Renal cortical epithelial cell (primary cell): ENCODE data around the gene MAGI2. TPM values are rescaled to one million over a fixed set of nuclear protein-coding genes. Genes with fewer than 3 reads are reported as not detected.
A peak's percentile ranks its signal among the peaks of the same experiment; 100 is the strongest.

ENCODE experiments used
- DNase-seq: peaks from one replicate; pipeline ENCODE4 v3.0.0-alpha.2; 2011; ENCODE audit warnings: low read depth
- total RNA-seq: library from RNA; depleted of rRNA; stranded (reverse); fragments of >200 nt; gene quantifications from 2 replicates; pipeline ENCODE4 v1.2.3, GENCODE V29; 2014

Gene MAGI2
- total RNA-seq, 1 donor from 2014 or later, result 2.9 TPM

- DNase-seq, result no peak
These were observed 194.6 kb downstream of the MAGI2 start for GRCh38 chr7:79258826-79259225.

DNA sequence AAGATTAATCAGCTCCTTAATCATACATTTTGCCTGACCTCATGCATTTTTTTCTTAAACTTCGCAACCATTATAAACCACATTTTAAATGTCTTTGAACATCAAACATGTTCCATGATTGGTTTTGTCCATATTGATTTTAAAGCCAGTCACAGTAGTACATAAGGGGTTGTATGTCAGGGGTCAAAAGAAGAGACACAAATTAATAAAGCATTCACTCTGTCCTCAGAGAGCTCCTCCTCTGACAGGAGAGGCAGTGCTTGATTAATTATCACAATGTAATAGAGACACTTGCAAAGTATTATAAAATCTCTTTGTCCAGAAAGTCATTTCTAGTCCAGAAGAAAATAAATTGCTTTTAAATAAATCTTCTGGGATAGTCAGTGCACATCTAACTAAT lies 195.5 kb downstream of the MAGI2 start:
- DNase-seq, result no peak

DNA sequence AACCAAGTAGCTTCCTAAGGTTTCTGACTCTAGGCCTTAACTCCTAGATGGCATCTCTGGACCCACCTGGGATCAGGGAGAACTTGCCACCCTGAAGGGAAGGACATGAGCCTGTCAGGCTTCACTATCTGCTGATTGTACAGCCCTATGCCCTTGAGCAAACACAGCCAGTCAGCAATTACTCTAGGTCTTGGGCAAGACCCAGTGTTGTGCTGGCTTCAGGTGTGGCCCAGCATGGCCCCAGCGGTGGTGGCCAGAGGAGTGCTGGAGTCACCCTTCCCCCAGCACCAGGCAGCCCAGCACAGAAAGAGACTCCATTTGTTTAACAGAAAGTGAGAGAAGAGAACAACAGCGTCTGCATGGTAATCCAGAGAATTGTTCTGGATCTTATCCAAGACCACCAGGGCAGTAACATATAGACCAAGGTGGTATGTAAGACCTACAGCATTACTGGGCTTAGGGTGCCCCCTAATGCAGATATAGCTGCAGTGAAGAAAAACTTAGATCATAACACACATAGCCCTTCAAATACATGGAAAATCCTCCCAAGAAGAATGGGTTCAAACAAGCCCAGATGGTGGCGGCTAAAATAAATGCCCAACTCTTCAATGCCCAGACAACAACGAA lies 207.7 kb downstream of the MAGI2 start:
- DNase-seq, result no peak

DNA sequence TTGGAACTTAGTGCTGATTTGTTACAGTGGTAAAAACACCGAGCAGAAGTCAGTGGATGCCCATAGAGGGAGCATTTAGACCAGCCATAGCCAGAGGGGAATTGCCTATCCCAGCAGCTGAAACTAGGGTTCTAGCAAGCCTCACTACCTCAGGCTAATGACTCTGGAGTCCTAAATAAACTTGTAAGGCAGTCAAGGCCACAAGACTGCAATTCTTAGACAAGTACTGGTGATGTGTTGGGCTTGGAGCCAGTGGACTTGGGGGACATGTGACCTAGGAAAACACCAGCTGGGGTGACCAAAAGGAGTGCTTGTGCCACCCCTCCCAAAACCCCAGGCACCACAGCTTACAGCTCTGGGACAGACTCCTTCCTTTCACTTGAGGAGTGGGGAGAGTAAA lies 209.0 kb downstream of the MAGI2 start:
- DNase-seq, result no peak

DNA sequence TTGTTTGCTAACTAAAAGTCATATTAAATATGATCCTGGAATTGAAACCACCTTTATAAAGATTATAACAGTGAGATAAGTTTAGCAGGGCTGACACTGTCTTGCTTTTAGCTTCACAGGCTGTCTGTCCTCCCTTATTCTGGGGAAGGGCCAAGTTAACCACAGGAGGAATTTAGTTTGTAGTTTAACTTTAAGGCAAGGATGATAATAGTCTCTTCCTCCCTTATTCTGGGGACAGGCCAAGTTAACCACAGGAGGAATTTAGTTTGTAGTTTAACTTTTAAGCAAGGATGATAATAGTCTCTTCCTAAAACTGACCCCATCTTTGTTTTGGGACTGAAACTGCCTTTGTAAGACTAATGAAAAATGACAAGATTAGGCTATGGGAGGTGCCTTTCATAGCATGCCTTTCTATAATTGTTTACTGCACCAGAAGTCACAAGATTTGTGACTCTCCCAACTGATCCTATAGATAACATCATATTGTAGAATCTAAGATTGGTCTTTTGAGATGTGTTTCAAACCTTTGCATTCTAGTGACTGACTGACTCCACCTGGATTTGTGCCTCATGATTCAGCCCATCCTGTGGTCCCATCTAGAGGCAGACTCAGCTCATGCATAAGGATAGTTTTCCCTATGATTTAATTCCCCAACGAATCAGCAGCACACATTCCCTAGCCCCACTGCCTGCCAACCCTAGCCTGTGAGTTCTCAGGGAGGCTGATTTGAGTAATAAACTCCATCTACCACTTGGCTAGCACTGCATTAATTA lies 212.0 kb downstream of the MAGI2 start:
- DNase-seq, result peak; percentile 79

- no peak for DNase-seq
These were observed 213.1 kb downstream of the MAGI2 start for GRCh38 chr7:79240413-79240812.

DNA sequence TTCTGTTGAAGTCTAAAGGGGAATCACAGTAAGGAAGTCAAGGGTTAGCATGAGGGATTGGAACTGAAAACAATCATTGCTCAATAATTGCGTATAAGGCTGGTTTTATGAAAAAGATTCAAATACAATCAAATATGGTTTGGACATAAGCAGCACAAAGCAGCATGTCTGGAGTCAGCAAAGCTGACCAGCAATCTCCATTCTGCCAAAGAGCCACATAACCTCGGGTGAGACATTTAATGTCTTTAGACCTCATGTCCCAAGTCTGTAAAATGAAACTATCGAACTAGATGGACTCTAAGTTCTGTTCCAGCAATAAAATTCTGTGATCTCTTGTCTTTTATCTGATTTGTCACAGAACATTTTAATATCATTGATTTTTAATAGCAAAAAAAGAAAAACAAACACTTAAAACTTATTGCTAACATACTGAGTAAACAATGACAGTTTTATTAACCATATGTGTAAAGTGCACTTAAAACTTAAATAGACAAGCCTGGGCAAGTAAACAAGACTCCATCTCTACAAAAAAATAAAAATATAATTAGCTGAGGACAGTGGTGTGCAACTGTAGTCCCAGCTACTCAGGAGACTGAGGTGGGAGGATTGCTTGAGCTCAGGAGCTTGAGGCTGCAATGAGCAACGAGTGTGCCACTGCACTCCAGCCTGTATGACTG lies 217.0 kb downstream of the MAGI2 start:
- no peak for DNase-seq

DNA sequence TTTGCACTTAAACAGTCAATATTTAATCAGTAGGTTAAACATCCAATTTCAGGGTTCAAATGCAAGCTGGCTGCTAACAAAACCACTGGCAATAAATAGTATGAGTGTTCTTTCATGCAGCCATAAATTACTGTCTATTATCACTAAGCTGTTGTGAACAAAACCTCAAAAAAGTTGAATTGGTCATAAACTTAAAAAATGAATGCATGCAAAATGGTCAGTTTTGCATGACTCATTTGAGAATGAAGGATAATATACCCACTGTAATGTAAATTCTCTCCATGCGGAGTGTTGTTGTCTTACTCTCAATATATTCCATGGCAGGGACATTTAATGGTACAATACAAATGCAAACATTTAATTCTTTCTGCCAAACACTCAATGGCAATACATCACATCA lies 226.4 kb downstream of the MAGI2 start:
- no peak for DNase-seq

GRCh38 chr7:79221211-79221610 lies 232.3 kb downstream of the MAGI2 start:
- DNase-seq, result no peak

- no peak for DNase-seq
These were observed 235.4 kb downstream of the MAGI2 start for GRCh38 chr7:79217976-79218626.

- DNase-seq, result peak; percentile 78
These were observed 236.0 kb downstream of the MAGI2 start for GRCh38 chr7:79217468-79217867.

- DNase-seq, result no peak
These were observed 237.2 kb downstream of the MAGI2 start for GRCh38 chr7:79216236-79216635.

DNA sequence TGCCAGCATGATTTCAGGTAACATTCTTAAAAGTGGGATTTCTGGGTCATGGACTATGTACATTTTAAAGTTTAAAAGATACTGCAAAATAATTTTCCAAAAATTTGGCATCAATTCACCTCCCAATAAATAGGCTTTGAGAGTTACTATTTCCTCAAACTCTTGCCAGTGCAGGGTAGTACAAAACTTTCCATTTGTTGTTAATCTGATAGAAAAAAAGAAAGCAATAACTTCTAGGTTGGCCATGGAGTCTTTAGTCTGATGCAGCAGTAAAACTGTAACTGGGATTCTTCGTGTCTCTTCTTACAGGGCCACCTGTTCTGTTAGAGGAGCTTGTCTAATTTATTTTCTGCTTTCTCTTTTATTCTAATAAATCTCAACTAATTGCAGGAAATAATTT lies 241.1 kb downstream of the MAGI2 start:
- no peak for DNase-seq

- DNase-seq, result peak; percentile 41
These were observed 241.7 kb downstream of the MAGI2 start for GRCh38 chr7:79211724-79212123.

DNA sequence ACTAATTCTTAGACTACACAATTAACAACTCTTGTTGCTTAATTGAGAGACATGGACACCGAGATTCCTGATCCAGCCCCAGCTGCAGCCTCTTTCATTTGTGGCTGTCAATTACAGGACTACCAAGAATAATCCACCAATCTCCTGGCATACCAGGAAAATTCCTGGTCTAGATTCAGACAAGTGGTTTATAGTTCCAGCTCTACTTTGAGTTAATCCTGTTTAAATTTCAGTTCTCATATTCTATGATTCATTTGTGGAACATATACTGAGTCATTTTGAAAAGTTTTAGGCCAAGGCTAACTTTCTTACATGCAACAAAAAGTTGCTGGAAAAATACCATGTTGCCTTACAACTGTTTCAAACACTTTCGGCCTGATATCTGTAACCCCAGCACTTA lies 253.5 kb downstream of the MAGI2 start:
- no peak for DNase-seq

- peak; percentile 19 for DNase-seq
These were observed 254.2 kb downstream of the MAGI2 start for GRCh38 chr7:79199266-79199665.

DNA sequence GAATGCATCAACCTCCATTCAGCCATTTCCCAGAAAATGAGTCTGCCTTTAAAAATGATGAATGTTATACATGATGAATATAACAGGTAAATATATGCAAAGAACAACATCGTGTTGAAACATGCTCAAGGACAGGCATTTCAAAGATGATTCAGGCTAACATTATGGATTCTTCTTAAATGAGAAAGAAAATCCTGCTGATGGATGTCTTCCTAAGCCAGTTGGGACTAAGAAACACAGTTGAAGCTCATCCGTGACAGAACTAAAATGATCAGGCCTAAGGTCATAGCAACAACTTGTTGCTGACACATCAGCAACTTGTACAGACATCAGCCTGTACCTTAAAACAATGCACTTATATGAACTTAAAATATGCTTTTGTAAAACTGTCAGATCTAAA lies 267.9 kb downstream of the MAGI2 start:
- no peak for DNase-seq

- peak; percentile 72 for DNase-seq
These were observed 271.2 kb downstream of the MAGI2 start for GRCh38 chr7:79182283-79182682.

- no peak for DNase-seq
These were observed 272.9 kb downstream of the MAGI2 start for GRCh38 chr7:79180533-79180932.

GRCh38 chr7:79176859-79177477 lies 276.5 kb downstream of the MAGI2 start:
- peak; percentile 65 for DNase-seq

DNA sequence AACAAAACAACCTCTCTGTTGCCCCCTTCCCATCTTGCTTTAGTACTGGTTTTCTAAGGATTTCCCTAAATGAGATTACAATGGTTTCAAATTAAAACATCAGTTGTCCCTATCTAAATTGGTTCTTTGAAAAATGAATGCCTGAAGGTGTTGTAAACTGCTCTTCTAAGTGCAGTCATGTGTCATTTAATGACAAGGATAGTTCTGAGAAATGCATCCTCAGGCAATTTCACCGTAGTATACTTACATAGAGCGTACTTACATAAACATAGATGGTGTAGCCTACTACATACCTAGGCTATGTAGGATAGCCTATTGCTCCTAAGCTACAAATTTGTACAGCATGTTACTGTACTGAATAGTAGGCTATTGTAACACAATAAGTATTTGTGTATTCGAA lies 278.1 kb downstream of the MAGI2 start:
- DNase-seq, result no peak

- no peak for DNase-seq
These were observed 288.2 kb downstream of the MAGI2 start for GRCh38 chr7:79165225-79165624.
